GM18873 (cell line): Measurements from ENCODE around the gene SYT1.

ENCODE experiments used
- ATAC-seq: cut with Tn5 transposase; IDR thresholded peaks from one replicate; pipeline ENCODE4 v1.9.1; 2021; ENCODE audit warnings: mild to moderate bottlenecking, moderate library complexity, moderate number of reproducible peaks; ENCODE audit not compliant: unreplicated experiment, low FRiP score

SYT1 gene

DNA sequence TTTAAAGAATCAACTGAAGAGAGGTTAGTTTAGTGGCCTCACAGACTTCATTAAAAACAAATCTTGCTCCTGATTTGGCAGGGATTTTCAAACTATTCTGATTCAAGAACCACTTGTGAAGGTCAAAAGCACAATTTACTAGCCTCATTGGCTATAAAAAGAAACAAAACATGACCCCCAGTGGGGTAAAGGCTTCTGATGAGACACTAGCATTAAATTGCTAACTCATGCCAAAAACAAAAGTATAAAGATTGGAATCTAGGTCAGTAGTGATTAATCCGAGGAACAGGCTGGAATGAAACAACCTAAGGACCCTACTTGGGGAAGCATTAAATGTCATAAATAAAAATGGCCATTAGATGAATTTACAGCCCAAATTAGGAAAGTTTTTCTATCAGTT lies 513.9 kb downstream of the SYT1 start:
- no peak for ATAC-seq

- ATAC-seq, result no peak
Measured at GRCh38 chr12:79380402-79380801, 515.8 kb downstream of the SYT1 start.

DNA sequence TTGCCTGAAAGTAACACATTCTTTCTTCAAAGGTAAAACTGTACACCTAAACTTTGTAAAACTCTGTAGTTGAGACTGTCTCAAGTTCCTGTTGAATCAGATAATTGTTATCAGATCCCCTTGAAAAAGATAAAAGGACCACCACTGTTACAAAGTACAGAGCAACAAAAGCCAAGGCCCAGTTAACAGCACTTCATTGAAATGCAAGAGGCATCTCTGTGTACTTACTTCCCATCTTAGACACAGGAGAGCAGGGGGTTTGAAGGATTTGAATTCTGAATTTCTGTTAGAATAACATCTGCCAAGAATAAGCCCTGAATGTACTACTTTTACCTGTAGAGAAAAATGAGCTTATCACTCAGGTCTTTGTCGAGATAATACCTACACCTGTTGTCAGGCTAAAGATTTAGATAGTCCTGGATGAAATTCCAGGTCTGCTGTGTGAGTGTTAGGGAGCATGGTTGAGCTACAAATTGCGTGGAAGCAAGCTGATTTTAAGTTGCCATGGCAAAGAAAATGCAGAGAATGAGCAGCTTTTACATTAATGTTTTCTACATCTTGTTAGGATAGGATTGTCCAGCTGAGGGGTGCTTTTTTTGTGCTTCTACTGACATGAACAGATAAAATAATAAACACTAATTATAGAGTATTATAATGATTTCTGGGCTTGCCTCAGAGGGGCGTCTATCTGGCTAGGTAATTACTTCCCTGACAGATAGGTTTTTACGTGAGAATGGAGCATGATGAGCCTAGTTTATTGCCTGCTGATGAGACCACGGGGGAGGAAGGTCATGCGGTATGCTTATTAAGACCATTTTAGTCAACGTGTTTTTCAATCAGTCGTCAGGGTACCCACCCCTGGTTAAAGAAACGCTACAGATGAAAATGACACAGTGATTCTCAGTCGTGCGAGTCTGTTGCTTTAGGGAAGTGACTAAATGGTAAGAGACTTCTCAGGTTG lies 517.0 kb downstream of the SYT1 start:
- no peak for ATAC-seq

DNA sequence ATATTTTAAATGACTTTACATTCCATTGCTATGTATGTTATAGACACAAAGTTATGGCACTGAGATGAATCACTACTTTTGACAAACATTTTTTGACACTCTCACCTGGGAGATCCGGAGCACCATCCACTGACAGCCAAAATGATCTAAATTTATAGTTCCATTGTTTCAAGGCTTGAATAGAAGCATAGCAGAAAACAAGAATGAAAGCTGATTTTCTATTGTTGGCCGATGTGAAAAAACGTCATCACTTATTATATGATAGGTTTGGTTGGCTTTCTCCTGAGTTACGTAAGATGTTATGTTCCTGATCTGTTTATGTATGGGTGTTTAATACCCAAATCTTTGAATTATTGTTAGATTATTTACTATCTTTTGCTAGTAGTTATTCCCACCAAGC lies 520.0 kb downstream of the SYT1 start:
- ATAC-seq, result no peak

DNA sequence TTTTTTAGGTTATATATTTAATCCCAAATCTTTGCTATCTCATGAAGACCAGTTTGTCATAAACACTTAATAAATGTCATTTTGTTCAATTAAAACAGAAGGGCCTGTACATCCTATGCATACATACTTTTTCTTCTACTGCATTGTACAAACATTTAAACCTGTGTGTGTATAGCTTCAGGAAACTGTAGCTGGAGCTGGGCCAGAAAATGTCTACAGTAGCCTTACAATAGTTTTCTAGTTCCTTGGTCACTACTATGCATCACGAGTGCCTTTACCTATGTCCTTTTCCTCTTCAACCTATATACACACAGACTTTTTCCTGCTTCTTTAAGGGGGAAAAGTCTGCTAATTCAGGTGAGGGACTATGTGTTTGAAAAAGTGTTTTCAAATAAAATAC lies 523.4 kb downstream of the SYT1 start:
- ATAC-seq, result no peak

GRCh38 chr12:79393842-79394241 lies 529.3 kb downstream of the SYT1 start:
- ATAC-seq, result no peak

DNA sequence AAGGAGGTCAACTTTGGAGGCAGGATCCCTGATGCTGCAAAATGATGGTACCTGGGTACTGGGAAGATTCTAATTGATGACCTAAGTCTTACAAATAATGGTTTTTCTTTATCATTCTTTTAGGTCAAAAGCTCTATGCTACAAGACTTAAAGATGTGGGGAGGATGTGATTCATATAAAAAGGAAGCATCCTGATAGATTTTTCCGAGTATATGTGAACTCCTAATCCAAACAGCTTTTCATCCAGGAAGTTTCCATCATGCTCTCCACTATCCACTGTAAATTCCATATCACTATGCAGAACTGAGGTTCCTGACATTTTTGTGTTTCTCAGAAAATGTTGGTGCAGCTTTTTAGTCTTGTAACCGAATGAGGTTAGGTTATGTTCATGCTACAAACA lies 533.0 kb downstream of the SYT1 start:
- no peak for ATAC-seq

- no peak for ATAC-seq
Measured at GRCh38 chr12:79400481-79400880, 535.9 kb downstream of the SYT1 start.

DNA sequence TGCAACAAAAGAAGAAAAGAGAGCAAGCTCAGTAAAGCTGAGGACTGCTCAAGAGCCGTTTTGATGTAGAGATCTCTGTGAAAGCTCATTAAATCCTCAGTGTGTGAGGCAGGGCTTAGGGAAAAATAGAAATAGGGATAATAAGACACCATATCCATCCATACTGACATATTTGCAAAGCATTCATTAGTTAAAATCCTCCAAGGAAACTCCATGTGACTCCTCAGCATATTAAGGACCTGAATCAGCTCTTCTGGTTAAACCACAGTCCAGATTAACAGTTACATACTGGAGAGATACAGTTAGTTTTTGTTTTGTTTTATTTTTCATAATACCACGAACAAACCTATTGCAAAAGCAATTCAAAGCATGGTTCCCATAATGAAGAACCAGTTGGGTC lies 538.0 kb downstream of the SYT1 start:
- no peak for ATAC-seq

- ATAC-seq, result no peak
Measured at GRCh38 chr12:79406993-79407392, 542.4 kb downstream of the SYT1 start.

DNA sequence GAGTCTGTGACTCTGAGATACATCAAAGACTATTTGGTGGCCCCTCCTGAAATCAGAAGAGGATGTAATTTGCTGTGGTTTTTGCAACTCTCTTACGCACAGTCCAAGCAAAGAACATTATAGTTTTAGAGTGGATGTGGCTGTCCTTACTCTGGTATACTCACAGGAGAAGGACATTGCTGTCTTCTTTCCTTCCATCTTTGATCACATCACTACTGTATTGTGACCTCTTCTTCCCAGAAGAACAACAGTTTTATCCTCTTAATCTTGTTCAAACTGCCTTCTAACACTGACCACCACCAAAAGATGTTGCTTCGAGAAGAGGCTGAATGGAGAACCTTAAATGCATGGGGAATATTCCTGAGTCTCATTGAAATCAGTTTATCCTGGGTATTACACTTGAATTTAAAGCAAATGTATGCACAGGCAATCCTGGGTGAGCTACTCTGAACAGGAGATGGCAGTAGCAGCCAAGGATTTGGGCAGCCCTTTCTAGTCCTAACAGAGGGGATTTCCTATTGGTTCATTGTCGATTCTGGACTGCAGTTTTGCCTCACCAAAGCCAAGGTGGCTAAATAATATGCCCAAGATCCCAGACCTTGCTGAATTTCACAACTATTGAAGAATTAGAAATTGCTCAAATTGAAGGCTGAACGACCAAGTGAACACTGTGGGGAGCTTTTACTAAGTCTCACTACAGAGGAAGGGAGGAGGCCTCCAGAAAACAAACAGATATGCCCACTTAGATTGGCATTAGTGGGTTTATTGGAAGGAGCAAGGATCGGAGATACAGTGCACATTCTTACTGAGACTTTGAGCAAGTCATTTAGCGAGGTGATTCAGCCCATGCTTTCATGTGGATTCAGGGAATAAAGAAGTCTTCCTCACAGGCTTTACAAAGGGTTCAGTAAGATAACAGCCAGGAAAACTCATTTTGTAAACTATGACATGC lies 543.4 kb downstream of the SYT1 start:
- ATAC-seq, result peak; percentile 85

DNA sequence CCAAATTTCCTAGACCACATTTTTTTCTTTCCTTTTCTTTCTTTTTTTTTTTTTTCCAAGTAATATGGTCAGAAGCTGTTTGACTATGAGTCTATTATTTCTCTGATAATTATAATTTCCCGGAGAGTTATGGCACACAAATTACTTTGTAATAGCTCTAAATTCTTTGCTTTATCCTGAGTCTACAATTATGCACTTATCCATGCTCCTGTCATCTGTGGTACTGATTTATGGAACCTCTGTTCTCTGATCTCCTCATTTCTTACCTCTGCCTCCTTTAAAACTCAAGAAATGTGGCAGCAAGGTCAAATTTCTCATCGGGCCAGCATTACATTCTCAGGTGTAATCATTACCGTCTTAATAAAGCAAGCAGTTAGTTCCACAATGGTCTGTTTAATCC lies 544.1 kb downstream of the SYT1 start:
- no peak for ATAC-seq

GRCh38 chr12:79409562-79409961 lies 545.0 kb downstream of the SYT1 start:
- ATAC-seq, result no peak

- no peak for ATAC-seq
Measured at GRCh38 chr12:79411791-79412190, 547.2 kb downstream of the SYT1 start.

DNA sequence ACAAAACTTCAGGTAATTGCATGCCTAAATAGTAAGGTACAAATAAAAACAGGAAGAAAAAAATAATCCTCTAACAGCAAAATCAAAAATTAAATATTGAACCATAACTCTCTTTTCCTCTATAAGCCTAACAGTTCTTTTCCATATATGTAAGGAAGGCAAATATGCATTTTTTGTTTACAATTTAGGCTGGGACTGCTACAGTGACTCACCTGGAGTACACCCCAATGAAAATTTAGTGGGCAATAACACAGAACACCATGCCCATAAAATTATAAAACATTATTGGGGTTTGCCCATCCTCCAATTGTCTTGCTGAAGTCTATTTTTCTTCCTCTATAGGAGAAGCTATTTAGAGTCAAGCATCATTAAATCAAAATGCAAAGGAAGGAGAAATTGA lies 549.2 kb downstream of the SYT1 start:
- no peak for ATAC-seq

- no peak for ATAC-seq
Measured at GRCh38 chr12:79414252-79414651, 549.7 kb downstream of the SYT1 start.

DNA sequence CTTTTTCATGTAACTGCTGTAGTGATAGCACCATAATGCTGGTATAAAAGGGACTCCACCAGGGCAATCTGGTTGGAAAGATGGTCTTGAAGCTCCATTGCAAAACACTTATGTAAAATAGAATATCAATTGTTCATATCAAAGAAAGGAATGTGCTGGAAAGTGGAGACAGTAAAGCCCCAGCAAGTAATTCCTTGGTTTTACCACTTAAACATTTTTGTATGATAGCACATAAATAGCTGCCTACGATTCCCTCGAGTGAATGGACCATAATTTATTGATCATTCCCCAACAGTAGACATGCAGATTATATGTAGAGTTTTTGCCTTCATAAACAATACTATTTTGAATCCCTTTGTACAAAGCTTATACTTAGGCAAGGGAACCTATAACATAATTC lies 550.7 kb downstream of the SYT1 start:
- no peak for ATAC-seq

- ATAC-seq, result no peak
Measured at GRCh38 chr12:79415746-79416435, 551.3 kb downstream of the SYT1 start.

DNA sequence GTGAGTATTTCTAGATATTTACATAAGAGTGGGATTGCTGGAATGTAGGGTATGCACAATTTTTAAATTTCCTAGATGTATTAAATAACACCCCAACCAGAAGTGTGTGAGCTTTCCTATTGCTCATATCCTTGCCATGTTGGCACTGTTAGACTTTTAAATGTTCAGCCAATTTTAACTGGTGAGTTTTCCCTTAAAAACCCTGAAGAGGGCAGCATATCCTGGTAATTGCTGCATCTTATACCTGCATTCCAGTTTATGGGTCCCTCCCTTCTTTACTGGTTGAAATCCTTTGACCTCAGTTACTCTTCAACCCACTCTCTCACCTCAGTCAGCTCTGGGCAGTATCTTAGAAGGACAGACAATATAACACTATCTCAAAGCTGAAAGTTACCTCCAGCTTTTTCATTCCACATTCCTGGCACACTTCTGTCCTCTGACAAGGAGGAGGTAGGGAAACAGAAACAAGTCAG lies 555.6 kb downstream of the SYT1 start:
- ATAC-seq, result no peak

DNA sequence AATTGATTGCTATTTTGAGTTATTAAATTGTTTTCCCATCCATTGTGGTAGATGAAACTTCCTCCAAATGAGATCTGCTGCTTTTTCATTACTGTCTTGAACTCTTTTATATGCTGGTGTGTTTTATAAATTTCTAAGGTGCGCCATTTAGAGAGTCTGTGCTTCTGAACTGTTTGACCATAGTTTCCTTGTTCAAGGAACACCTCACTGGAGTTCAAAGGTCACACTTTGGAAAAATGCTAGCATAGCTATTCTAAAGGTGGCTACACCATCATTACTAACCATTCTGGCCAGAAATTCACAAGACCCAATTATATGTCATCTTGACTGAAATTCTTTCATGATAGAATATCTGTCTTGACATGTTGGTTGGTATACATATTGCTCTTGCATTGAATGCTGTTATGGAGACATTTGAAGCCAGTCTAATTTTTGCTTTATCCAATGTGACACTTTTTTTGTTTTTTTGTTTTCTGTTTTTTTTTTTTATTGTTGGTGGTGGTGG lies 556.7 kb downstream of the SYT1 start:
- ATAC-seq, result no peak
